ENCODE data around the gene TFB1M. TPM values are rescaled to one million over a fixed set of nuclear protein-coding genes. Genes with fewer than 3 reads are reported as not detected.

Gene TFB1M
- polyA plus RNA-seq, 2 of the 4 experiments (the other 2 are of a cell fraction), result 9.8 to 19.5 TPM

DNA sequence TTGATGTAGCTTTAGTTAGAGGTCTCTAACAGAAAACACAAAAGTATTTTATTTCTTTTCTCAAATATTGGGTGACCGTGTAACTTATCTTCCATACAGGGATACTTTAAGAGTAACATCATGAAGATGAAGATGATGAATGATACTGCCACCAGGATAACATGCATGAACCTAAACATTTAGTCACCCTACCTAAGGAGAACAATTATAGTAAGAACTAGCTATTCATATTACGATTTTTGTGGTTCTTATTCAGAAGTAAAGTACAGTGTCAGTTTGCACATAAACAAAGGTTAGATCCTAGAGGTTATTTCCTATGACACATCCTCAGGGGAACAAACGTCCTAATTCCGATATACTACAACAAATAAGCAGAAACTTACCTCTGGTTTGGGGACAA is 29.5 kb downstream of the TFB1M start:
- 89% methylated on average over 4 of the region's 4 CpGs for WGBS (ENCODE audit: missing lambda C conversion rate)
- Histone ChIP-seq H3K4me2 (no peak overlapping the region), H3K4me1 (no peaks in the 10 kb centered on the region), H3K9me3 (no peaks in the 10 kb centered on the region), H3K4me3 (no peak overlapping the region), H3K27ac (no peak overlapping the region)
- TF ChIP-seq RAD21 (conservative IDR thresholded peaks at IDR 0.05 in 1 of 2, IDR thresholded peaks at IDR 0.05 in 1 of 2), result no peak
- TF ChIP-seq POLR2A (IDR thresholded peaks at IDR 0.05; ENCODE audit: low read length), result no peak
- TF ChIP-seq RFX5 (IDR thresholded peaks at IDR 0.05), result no peak
- TF ChIP-seq MYC (IDR thresholded peaks at IDR 0.05; ENCODE audit: borderline replicate concordance, low read length), result no peak
- TF ChIP-seq TFCP2L1 (CRISPR knock-in tag; IDR thresholded peaks at IDR 0.05), result no peak
- no peak for TF ChIP-seq HOXB13 (CRISPR knock-in tag; IDR thresholded peaks at IDR 0.05; ENCODE audit: low read depth)
- TF ChIP-seq ZSCAN20 (CRISPR knock-in tag; IDR thresholded peaks at IDR 0.05), result no peak
- TF ChIP-seq EHF (CRISPR knock-in tag; IDR thresholded peaks at IDR 0.05), result no peak
- TF ChIP-seq RARB (CRISPR knock-in tag; IDR thresholded peaks at IDR 0.05), result no peak
- TF ChIP-seq, protein P1, sequence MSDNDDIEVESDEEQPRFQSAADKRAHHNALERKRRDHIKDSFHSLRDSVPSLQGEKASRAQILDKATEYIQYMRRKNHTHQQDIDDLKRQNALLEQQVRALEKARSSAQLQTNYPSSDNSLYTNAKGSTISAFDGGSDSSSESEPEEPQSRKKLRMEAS (IDR thresholded peaks at IDR 0.05), result no peak
- TF ChIP-seq POLR2AphosphoS2 (conservative IDR thresholded peaks at IDR 0.05; ENCODE audit: low read length), result no peak
- TF ChIP-seq RNF2 (IDR thresholded peaks at IDR 0.05; ENCODE audit: borderline replicate concordance, low read depth), result no peak
- no peak for TF ChIP-seq ZC3H11A (IDR thresholded peaks at IDR 0.05)
- TF ChIP-seq MAFK (IDR thresholded peaks at IDR 0.05; ENCODE audit: partially characterized antibody), result no peak
- TF ChIP-seq, protein P2, sequence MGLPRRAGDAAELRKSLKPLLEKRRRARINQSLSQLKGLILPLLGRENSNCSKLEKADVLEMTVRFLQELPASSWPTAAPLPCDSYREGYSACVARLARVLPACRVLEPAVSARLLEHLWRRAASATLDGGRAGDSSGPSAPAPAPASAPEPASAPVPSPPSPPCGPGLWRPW (IDR thresholded peaks at IDR 0.05), result no peak
- TF ChIP-seq EP300 (IDR thresholded peaks at IDR 0.05), result no peak
- TF ChIP-seq TP53 (CRISPR knock-in tag; IDR thresholded peaks at IDR 0.05), result no peak
- ATAC-seq (no peak), DNase-seq (ENCODE audit: low read depth in 1 of 2, low spot score in 1 of 2) (no peak), FAIRE-seq (no peak)
- CTCF ChIA-PET, result no interaction called here
- POLR2A ChIA-PET, result no interaction called here

DNA sequence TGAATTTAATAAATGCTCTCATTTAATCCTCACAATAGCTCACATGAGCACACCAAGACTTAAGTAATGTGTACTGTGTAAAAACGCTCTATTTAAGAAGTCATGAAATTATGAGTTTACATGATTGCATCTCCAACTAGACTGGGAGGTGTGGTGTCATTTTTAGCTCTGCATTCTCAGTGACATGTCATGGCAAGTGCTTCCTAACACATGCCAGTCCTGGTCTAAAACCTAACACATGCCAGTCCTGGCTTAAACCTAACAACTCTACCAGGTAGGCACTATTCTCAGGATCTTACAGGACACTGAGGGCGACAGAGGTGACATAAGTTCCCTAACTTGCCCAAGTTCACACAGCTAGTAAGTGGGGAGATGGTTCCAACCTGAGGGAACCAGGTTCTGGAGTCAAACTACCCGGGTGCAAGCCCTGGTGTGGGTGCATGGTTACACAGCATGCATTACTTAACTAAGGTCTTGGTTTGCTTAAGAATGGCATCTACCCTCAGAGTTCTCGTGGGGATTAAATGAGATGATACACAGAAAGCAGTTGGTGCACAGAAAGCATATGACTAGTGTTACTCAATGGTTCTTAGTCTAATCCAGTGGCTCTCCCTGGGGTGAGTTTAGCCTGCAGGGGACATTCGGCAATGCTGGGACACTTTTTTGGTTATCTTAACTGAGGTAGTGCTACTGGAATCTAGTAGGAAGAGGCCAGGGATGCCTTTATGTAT is 35.8 kb downstream of the TFB1M start:
- POLR2A ChIA-PET, result no interaction called here
- H3K4me2 ChIP-seq, result no peak overlapping the region
- peaks cover 10% of the 10 kb centered on the region for H3K4me1 ChIP-seq
- H3K27ac ChIP-seq, result no peak overlapping the region
- WGBS (ENCODE audit: missing lambda C conversion rate), result 96% methylated on average over 3 of the region's 5 CpGs
- no peak for DNase-seq (ENCODE audit: low read depth in 1 of 2, low spot score in 1 of 2)
- no peaks in the 10 kb centered on the region for H3K9me3 ChIP-seq
- no peak overlapping the region for H3K4me3 ChIP-seq
- TF ChIP-seq NFE2L2 (conservative IDR thresholded peaks at IDR 0.05; ENCODE audit: low read length) (no peak), FOXS1 (CRISPR knock-in tag; IDR thresholded peaks at IDR 0.05) (no peak), RARB (CRISPR knock-in tag; IDR thresholded peaks at IDR 0.05) (no peak), RAD21 (conservative IDR thresholded peaks at IDR 0.05 in 1 of 2, IDR thresholded peaks at IDR 0.05 in 1 of 2) (no peak), ZNF302 (CRISPR knock-in tag; IDR thresholded peaks at IDR 0.05) (no peak), HDAC2 (IDR thresholded peaks at IDR 0.05) (no peak), CHD4 (IDR thresholded peaks at IDR 0.05; ENCODE audit: borderline replicate concordance) (no peak), CEBPB (IDR thresholded peaks at IDR 0.05) (no peak), BHLHE40 (IDR thresholded peaks at IDR 0.05; ENCODE audit: low read depth, low read length) (no peak), ZFP36 (IDR thresholded peaks at IDR 0.05; ENCODE audit: borderline replicate concordance, partially characterized antibody) (no peak)
- TF ChIP-seq, protein P3, sequence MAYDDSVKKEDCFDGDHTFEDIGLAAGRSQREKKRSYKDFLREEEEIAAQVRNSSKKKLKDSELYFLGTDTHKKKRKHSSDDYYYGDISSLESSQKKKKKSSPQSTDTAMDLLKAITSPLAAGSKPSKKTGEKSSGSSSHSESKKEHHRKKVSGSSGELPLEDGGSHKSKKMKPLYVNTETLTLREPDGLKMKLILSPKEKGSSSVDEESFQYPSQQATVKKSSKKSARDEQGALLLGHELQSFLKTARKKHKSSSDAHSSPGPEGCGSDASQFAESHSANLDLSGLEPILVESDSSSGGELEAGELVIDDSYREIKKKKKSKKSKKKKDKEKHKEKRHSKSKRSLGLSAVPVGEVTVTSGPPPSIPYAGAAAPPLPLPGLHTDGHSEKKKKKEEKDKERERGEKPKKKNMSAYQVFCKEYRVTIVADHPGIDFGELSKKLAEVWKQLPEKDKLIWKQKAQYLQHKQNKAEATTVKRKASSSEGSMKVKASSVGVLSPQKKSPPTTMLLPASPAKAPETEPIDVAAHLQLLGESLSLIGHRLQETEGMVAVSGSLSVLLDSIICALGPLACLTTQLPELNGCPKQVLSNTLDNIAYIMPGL (CRISPR knock-in tag; IDR thresholded peaks at IDR 0.05; ENCODE audit: borderline replicate concordance), result no peak
- TF ChIP-seq, protein P4, sequence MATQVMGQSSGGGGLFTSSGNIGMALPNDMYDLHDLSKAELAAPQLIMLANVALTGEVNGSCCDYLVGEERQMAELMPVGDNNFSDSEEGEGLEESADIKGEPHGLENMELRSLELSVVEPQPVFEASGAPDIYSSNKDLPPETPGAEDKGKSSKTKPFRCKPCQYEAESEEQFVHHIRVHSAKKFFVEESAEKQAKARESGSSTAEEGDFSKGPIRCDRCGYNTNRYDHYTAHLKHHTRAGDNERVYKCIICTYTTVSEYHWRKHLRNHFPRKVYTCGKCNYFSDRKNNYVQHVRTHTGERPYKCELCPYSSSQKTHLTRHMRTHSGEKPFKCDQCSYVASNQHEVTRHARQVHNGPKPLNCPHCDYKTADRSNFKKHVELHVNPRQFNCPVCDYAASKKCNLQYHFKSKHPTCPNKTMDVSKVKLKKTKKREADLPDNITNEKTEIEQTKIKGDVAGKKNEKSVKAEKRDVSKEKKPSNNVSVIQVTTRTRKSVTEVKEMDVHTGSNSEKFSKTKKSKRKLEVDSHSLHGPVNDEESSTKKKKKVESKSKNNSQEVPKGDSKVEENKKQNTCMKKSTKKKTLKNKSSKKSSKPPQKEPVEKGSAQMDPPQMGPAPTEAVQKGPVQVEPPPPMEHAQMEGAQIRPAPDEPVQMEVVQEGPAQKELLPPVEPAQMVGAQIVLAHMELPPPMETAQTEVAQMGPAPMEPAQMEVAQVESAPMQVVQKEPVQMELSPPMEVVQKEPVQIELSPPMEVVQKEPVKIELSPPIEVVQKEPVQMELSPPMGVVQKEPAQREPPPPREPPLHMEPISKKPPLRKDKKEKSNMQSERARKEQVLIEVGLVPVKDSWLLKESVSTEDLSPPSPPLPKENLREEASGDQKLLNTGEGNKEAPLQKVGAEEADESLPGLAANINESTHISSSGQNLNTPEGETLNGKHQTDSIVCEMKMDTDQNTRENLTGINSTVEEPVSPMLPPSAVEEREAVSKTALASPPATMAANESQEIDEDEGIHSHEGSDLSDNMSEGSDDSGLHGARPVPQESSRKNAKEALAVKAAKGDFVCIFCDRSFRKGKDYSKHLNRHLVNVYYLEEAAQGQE (IDR thresholded peaks at IDR 0.05), result no peak
- TF ChIP-seq, protein P1 (IDR thresholded peaks at IDR 0.05), result no peak
- TF ChIP-seq, protein P5, sequence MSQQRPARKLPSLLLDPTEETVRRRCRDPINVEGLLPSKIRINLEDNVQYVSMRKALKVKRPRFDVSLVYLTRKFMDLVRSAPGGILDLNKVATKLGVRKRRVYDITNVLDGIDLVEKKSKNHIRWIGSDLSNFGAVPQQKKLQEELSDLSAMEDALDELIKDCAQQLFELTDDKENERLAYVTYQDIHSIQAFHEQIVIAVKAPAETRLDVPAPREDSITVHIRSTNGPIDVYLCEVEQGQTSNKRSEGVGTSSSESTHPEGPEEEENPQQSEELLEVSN (IDR thresholded peaks at IDR 0.05; ENCODE audit: borderline replicate concordance, low read depth), result no peak
- CTCF ChIA-PET, result interaction anchor here (1.1 kb wide), 1 partner anchor 13 kb away, joined by 3 read pairs; no protein-coding TSS in a partner anchor
- FAIRE-seq, result no peak
- ATAC-seq, result no peak

All from A549 (cell line).